ENCODE data around the gene TBC1D22B.
A peak's percentile ranks its signal among the peaks of the same experiment; 100 is the strongest.
"Not testable (repeated sequence)": the region's sequence is repeated elsewhere in the genome, so short reads cannot be mapped to it uniquely, and the experiment has no call there.

TBC1D22B gene

GRCh38 chr6:37269105-37269504 is 11.5 kb downstream of the TBC1D22B start:
- DNase-seq = no peak

- no peak for DNase-seq
Measured at GRCh38 chr6:37272834-37273566, 15.4 kb downstream of the TBC1D22B start.

GRCh38 chr6:37273690-37274089 is 16.1 kb downstream of the TBC1D22B start:
- no peak for DNase-seq

- DNase-seq = no peak
Measured at GRCh38 chr6:37275350-37275749, 17.8 kb downstream of the TBC1D22B start.

GRCh38 chr6:37277001-37277409 is 19.4 kb downstream of the TBC1D22B start:
- no peak for DNase-seq

GRCh38 chr6:37279366-37280134 is 22.0 kb downstream of the TBC1D22B start:
- peak; percentile 76 to 79 for DNase-seq

- peak in 1 of 2 experiments; percentile 50 for DNase-seq
Measured at GRCh38 chr6:37280162-37280887, 22.8 kb downstream of the TBC1D22B start.

- no peak for DNase-seq
Measured at GRCh38 chr6:37282371-37282770, 24.8 kb downstream of the TBC1D22B start.

- no peak for DNase-seq
Measured at GRCh38 chr6:37283268-37283667, 25.7 kb downstream of the TBC1D22B start.

- no peak for DNase-seq
Measured at GRCh38 chr6:37283671-37284151, 26.1 kb downstream of the TBC1D22B start.

GRCh38 chr6:37284781-37285180 is 27.2 kb downstream of the TBC1D22B start:
- DNase-seq = no peak

GRCh38 chr6:37285861-37286311 is 28.3 kb downstream of the TBC1D22B start:
- DNase-seq = no peak

- no peak for DNase-seq
Measured at GRCh38 chr6:37287519-37288157, 30.1 kb downstream of the TBC1D22B start.

GRCh38 chr6:37288247-37288646 is 30.7 kb downstream of the TBC1D22B start:
- DNase-seq = no peak

- DNase-seq = no peak
Measured at GRCh38 chr6:37289931-37290330, 32.4 kb downstream of the TBC1D22B start.

GRCh38 chr6:37293426-37293825 is 35.9 kb downstream of the TBC1D22B start:
- DNase-seq = no peak

- not testable (repeated sequence) for DNase-seq
Measured at GRCh38 chr6:37297637-37298036, 40.1 kb downstream of the TBC1D22B start.

- DNase-seq = no peak
Measured at GRCh38 chr6:37298958-37299357, 41.4 kb downstream of the TBC1D22B start.

- DNase-seq = no peak
Measured at GRCh38 chr6:37299990-37300389, 42.4 kb downstream of the TBC1D22B start.

- DNase-seq = no peak
Measured at GRCh38 chr6:37302086-37302686, 44.6 kb downstream of the TBC1D22B start.

GRCh38 chr6:37303091-37303660 is 45.6 kb downstream of the TBC1D22B start:
- DNase-seq = no peak
